T-helper 2 cell (primary cell): Measurements from ENCODE around the gene DPF3.

ENCODE experiments used
- DNase-seq, 5 experiments: peaks; one replicate each; pipeline versions ENCODE4 v3.0.0 to v3.0.0-alpha.2; 2012 to 2022

Gene DPF3

DNA sequence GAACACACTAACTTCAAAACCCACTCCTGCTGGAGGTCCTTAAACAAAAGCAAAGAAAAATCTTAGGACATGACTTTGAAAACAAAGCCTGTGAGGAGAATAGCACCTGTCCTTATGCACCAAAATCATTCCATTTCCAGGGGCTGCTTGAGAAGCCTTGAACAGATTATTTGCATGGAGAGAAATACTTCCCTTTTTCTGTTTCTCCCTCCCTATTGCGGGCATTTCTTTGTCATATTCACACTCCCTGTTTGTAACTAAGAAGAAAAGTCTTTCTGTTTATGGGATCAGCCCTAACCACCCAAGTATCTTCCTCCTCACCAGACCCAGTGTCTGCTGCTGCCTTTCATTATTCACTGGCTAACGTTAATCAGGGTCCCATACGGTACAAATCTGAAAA, 218.8 kb downstream of the DPF3 start:
- DNase-seq: no peak

DNA sequence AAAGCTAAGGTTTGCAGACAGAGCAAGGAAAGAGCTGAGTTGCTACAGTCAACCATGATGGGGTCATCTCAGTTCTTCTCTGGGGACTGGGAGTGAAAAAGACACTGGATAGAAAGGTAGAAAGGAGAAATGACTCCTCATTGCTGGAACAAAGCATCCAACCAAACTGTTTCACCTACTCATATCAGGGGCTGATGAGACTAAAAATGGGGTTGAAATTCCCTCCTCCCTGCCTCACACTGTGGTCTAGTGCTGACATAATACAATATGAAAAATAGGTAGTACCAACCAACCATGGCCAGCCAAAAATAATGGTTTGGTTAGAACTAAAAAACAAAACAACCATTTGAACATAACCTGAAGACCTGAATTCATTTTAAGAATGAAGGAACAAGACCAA, 220.7 kb downstream of the DPF3 start:
- DNase-seq: no peak

DNA sequence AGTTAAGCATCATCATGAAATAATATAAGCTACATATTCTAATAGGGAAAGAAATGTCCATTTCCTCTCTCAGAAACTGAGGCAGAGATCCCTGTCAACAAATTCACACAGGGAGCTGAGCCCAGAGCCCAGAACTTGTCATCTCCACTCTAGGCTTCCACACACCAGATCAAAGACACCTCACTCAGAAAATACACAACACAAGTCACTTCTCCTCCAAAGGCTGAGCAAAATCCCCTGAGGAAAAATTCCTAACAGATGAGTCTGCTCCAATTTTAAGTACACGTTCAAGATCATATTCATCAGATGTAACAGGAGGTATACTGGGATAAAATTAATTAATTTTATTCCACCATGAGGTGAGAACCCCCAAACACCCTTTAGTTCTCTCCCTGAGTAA, 227.3 kb downstream of the DPF3 start:
- no peak for DNase-seq

DNA sequence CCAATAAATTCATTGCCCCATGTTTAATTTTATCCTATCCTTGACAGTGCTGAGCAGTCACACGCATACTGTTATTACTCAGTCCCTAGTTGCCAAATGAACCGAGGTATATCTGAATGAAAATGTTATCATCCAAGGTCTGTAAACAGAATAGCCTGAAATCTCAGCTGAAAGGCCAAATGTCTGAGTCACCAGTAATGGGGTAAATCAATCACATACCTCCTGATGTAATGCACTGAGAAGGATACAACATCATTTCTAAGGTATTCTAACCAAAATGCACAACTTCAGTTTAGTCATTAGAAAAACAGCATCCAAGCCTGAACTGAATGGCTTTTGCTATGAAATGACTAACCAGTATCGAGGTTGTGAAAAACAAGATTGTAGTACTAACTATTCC, 228.6 kb downstream of the DPF3 start:
- DNase-seq: peak in 1 of 5 experiments; percentile 48

DNA sequence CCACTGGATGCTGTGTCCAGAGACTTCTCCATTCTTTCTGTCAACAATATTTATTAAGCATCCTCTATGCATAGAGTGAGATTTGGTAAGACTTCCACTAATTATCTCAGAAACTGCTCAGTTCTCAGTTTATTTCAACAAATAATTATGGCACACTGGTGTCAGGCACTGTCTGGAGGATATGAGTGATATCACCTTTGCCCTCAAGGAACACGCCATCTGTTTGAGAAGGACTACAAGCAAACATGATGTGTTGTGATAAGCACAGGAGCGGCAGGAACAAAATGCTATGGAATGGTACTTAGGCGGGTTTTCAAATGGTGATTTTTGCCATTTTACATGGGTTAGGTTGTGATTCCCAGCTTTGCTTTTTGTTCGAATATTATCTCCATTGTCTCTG, 229.2 kb downstream of the DPF3 start:
- no peak for DNase-seq

- DNase-seq: no peak
Observed at GRCh38 chr14:72663956-72664650, 229.8 kb downstream of the DPF3 start.

- DNase-seq: no peak
Observed at GRCh38 chr14:72663076-72663487, 230.8 kb downstream of the DPF3 start.

DNA sequence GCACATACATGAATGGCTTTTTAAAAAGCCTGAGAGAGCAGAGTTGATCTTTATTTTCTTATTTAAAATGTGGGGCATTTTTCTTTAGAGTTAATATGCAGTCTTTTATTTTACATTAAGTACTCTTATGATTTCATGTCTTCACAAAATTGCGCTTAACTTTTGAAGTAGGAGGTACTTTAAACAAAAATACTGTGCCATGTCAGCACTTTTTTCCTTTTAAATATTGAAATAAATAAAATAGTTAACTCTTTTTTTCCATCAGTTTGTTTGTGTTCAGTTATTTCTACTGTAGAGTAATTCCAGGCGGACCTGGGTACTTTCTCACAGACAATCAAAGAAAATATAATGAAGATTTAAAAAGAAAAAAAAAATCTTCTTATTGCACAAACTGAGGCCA, 231.7 kb downstream of the DPF3 start:
- no peak for DNase-seq

- no peak for DNase-seq
Observed at GRCh38 chr14:72657214-72657921, 236.5 kb downstream of the DPF3 start.

DNA sequence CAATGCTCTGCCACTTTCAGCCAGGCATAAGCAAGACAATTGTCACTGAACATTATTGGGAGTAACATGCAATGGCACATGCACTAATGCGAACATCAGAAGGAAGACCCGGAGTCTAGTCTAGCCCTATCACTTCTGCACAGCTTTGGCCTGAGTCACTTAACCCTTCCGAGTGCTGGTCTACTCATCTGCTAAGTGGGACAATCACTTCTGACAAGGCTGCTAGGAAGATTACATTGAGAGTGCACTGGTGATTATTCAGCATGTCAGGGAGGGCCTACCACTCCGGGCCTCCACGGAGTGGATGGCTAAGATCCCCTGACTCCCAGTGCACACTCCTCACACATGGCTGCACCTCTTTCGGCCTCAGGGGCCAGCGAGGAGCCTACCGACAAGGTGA, 240.9 kb downstream of the DPF3 start:
- no peak for DNase-seq

DNA sequence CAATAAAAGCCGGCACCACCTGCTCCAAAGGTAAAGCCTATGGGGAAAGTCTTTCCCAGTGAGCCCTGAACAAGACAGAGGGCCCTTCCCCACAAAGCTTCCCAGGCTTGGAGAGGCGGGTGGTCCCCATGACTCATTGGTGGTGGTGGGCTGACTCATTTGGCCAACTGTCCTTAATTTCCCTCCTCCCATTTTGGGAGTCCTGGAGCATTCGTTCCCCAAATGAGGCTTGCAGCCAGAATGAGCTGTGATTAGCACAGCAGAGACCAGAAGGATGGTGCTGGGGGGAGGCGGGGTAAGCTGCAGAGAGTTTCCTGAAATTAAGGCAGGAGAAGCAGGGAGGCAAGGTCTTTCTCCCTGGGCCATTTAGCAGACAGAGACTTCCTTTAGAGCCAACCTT, 241.7 kb downstream of the DPF3 start:
- no peak for DNase-seq

GRCh38 chr14:72651714-72652113, 242.2 kb downstream of the DPF3 start:
- DNase-seq: no peak

- no peak for DNase-seq
Observed at GRCh38 chr14:72651081-72651480, 242.8 kb downstream of the DPF3 start.

- no peak for DNase-seq
Observed at GRCh38 chr14:72649603-72650227, 244.2 kb downstream of the DPF3 start.

- no peak for DNase-seq
Observed at GRCh38 chr14:72647782-72648181, 246.1 kb downstream of the DPF3 start.

DNA sequence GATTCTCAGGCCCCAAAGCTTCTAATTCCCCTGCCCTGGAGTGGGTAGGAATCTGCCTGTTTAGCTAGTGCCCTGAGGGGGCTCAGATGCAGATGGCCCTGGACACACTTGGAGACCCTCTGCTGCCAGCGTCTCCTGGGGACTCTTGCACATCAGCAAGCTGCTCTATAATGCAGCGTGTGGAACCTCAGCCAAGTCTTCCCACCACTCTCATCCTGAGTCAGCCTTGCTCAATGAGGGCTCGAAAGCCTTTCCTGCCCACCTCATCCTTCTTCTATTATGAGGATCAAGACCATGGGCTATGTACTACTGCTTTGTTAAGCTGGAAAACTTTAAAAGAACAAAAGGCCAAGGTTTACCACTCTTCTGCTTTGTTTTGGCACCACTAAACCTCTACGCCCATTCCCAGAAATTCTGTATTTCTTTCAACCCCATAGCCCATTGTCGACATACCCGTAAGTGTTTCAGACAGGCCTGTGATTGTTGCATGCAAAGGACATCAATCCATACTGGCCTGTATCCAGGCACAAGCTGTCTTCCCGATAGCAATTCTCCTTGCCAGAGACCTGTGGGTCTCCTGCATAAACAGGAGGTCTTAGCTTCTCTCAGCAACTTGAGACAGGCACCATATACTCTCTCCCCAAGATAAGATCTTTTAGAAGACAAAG, 246.9 kb downstream of the DPF3 start:
- no peak for DNase-seq

DNA sequence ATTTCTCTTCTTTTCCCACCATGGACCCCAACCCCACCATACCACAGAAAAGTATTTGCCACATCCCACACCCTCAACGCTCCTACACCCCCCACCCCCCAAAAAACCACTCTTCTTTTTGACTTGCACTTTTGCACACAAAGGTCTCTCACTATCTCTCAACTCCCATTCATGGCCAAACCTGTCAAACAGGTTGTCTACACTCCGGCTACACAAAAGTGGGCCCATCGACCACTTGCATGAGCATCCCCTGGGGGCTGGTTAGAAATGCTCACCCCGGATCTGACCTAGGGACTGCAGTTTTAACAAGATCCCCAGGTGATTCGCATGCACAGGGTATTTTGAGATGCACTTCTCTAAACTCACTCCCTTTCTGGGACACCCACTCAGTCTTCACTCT, 248.2 kb downstream of the DPF3 start:
- DNase-seq: no peak

GRCh38 chr14:72644758-72645489, 249.0 kb downstream of the DPF3 start:
- peak in 1 of 5 experiments; percentile 4 for DNase-seq

DNA sequence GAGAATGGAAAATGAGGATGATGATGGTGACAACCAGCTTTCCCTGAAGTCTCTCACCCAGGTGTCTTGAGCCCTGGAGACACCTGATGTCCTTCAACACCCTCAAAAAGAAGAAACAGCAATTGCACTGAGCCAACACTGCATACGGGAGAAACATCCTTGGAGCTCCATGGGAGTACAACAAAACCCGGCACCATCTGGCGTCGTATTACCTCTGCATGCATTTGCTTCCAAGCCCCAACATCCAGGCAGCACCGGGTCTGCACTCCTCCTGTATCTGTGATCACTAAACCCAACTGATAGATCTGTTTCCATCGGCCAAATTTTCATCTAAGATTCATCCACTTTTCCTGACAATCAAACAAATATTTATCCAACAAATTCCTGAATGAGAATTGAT, 249.9 kb downstream of the DPF3 start:
- no peak for DNase-seq

GRCh38 chr14:72643317-72643801, 250.5 kb downstream of the DPF3 start:
- DNase-seq: no peak

- no peak for DNase-seq
Observed at GRCh38 chr14:72640911-72641485, 252.9 kb downstream of the DPF3 start.

DNA sequence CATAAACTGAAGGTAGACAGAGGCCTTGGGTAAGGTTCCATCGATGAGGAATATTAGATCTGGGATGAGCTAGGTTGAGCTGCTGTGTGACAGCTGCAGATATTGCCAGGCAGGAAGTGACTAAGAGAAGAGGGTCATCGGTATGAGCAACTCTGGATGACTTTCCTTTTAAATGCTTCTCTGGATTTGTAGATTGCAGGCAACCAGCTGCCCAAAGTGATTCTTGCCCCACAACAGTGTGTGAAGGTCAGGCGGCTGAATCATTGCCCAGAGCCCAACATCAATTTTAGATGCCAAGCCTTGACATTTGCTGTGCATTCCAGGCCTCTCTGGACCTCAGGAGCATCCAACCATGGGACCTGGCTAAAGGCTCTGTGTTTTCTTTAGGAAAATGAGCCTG, 255.9 kb downstream of the DPF3 start:
- no peak for DNase-seq
